GM18868 (cell line): ENCODE measurements around the gene ZNF561.
"Not testable (repeated sequence)": the region's sequence is repeated elsewhere in the genome, so short reads cannot be mapped to it uniquely, and the experiment has no call there.

Experiments used
- ATAC-seq: cut with Tn5 transposase; IDR thresholded peaks from one replicate; pipeline ENCODE4 v1.9.1; 2021; ENCODE audit warnings: mild to moderate bottlenecking, moderate library complexity; ENCODE audit not compliant: unreplicated experiment

The ZNF561 gene

GRCh38 chr19:9582081-9582725 lies 38.8 kb downstream of the ZNF561 start:
- not testable (repeated sequence) for ATAC-seq

- ATAC-seq = no peak
Measured at GRCh38 chr19:9580728-9581127, 40.3 kb downstream of the ZNF561 start.

- no peak for ATAC-seq
Measured at GRCh38 chr19:9570255-9570654, 50.8 kb downstream of the ZNF561 start.

- no peak for ATAC-seq
Measured at GRCh38 chr19:9566729-9567128, 54.3 kb downstream of the ZNF561 start.

GRCh38 chr19:9565900-9566705 lies 54.9 kb downstream of the ZNF561 start:
- no peak for ATAC-seq
